GM12878 (cell line): Measurements from ENCODE around the gene CDR2L. TPM values are rescaled to one million over a fixed set of nuclear protein-coding genes. Genes with fewer than 3 reads are reported as not detected.

Source experiments
- CBFB ChIP-seq: IDR thresholded peaks from 2 replicates; pipeline ENCODE4 v1.6.1; 2016; ENCODE audit warnings: antibody characterized with exemption, low read depth
- HDGF ChIP-seq: fragments of 450-650 bp; IDR thresholded peaks from 2 replicates; pipeline ENCODE4 v1.6.1; 2016; ENCODE audit warnings: antibody characterized with exemption
- IRF4 ChIP-seq: IDR thresholded peaks from 2 replicates; pipeline ENCODE4 v1.6.1; 2011; ENCODE audit warnings: low read depth, low read length
- MYC ChIP-seq: IDR thresholded peaks from 2 replicates; pipeline ENCODE4 v1.6.1; 2011; ENCODE audit warnings: mild to moderate bottlenecking, low read length, moderate library complexity, inconsistent platforms; ENCODE audit not compliant: insufficient read depth, insufficient replicate concordance, insufficient read length, severe bottlenecking
- NFIC ChIP-seq: IDR thresholded peaks from 2 replicates; pipeline ENCODE4 v1.6.1; 2012; ENCODE audit warnings: low read depth, mild to moderate bottlenecking, inconsistent platforms, low read length, moderate library complexity
- NFYB ChIP-seq: IDR thresholded peaks from 2 replicates; pipeline ENCODE4 v1.6.1; 2011; ENCODE audit warnings: low read depth, mild to moderate bottlenecking, low read length, improper control_type of control experiment, moderate library complexity; ENCODE audit not compliant: insufficient read depth
- NRF1 ChIP-seq: conservative IDR thresholded peaks from 2 replicates; pipeline ENCODE4 v1.6.1; 2011; ENCODE audit warnings: mild to moderate bottlenecking, low read depth, low read length, improper control_type of control experiment
- POLR2A ChIP-seq: IDR thresholded peaks from 2 replicates; pipeline ENCODE4 v1.6.1; 2011; ENCODE audit warnings: low read depth, mild to moderate bottlenecking, low read length
- POLR2AphosphoS5 ChIP-seq: IDR thresholded peaks from 2 replicates; pipeline ENCODE4 v1.6.1; 2011; ENCODE audit warnings: mild to moderate bottlenecking, low read length, inconsistent platforms
- RBBP5 ChIP-seq: fragments of 200-600 bp; sonication (generic); conservative IDR thresholded peaks from 2 replicates; pipeline ENCODE4 v1.6.1; 2016
- STAT1 ChIP-seq: fragments of 450-650 bp; conservative IDR thresholded peaks from 2 replicates; pipeline ENCODE4 v1.6.1; 2014; ENCODE audit warnings: antibody characterized with exemption, mild to moderate bottlenecking
- TBL1XR1 ChIP-seq: IDR thresholded peaks from 2 replicates; pipeline ENCODE4 v1.6.1; 2012; ENCODE audit warnings: low read depth, low read length, improper control_type of control experiment
- TCF7 ChIP-seq: IDR thresholded peaks from 2 replicates; pipeline ENCODE4 v1.6.1; 2014; ENCODE audit warnings: antibody characterized with exemption, borderline replicate concordance
- YBX1 ChIP-seq: fragments of 450-650 bp; IDR thresholded peaks from 2 replicates; pipeline ENCODE4 v1.6.1; 2016; ENCODE audit warnings: antibody characterized with exemption
- ZNF217 ChIP-seq: fragments of 450-650 bp; IDR thresholded peaks from 2 replicates; pipeline ENCODE4 v1.6.1; 2017; ENCODE audit warnings: antibody characterized with exemption, mild to moderate bottlenecking
- ZNF274 ChIP-seq: IDR thresholded peaks from one replicate; pipeline ENCODE4 v1.8.0; 2011; ENCODE audit not compliant: insufficient read length, insufficient read depth
- ZNF384 ChIP-seq: IDR thresholded peaks from 2 replicates; pipeline ENCODE4 v1.6.1; 2012; ENCODE audit warnings: low read depth, mild to moderate bottlenecking, low read length, improper control_type of control experiment, borderline replicate concordance
- polyA plus RNA-seq, 11 experiments: library from polyadenylated mRNA; depleted of rRNA in 4 of 11; unstranded in 6 of 11; stranded (reverse) in 5 of 11; fragments of >200 nt; fragmentation: Nextera tagmentation in 4 of 11; fragmentation: Illumina TruSeq in 1 of 11; extraction: Ambion mirVana in 4 of 11; extraction: Trizol in 1 of 11; gene quantifications; 1 replicate in 1 of 11; 2 replicates in 10 of 11; pipeline versions ENCODE4 v1.2.1 to v1.2.3, GENCODE V29; 2011 to 2016; ENCODE audit warnings: inconsistent platforms in 2 of 11, missing spikeins in 2 of 11, low read depth in 1 of 11
- total RNA-seq, 4 experiments: library from RNA; depleted of rRNA in 3 of 4; stranded (reverse); fragments of >200 nt in 3 of 4; fragmentation: Illumina TruSeq in 1 of 4; extraction: Trizol in 1 of 4; gene quantifications; 2 replicates each; pipeline versions ENCODE4 v1.2.1 to v1.2.3, GENCODE V29; 2013 to 2021
- TF ChIP-seq, protein P1 (sequence below): fragments of 450-650 bp; IDR thresholded peaks from 2 replicates; pipeline ENCODE4 v1.6.1; 2018; ENCODE audit warnings: borderline replicate concordance, mild to moderate bottlenecking; ENCODE audit not compliant: partially characterized antibody
- TF ChIP-seq, protein P2 (sequence below): fragments of 450-650 bp; IDR thresholded peaks from 2 replicates; pipeline ENCODE4 v1.6.1; 2018; ENCODE audit warnings: mild to moderate bottlenecking, low read depth, moderate library complexity; ENCODE audit not compliant: partially characterized antibody
- TF ChIP-seq, protein P3 (sequence below): fragments of 450-650 bp; IDR thresholded peaks from 2 replicates; pipeline ENCODE4 v1.6.1; 2017; ENCODE audit warnings: mild to moderate bottlenecking, moderate library complexity

CDR2L gene
- total and polyA plus RNA-seq, 10 of the 15 experiments (the other 5 are each of a cell fraction or from before 2014, with no cell fraction given), result 0.03 to 0.18 (median 0.04) TPM; not detected in 6

DNA sequence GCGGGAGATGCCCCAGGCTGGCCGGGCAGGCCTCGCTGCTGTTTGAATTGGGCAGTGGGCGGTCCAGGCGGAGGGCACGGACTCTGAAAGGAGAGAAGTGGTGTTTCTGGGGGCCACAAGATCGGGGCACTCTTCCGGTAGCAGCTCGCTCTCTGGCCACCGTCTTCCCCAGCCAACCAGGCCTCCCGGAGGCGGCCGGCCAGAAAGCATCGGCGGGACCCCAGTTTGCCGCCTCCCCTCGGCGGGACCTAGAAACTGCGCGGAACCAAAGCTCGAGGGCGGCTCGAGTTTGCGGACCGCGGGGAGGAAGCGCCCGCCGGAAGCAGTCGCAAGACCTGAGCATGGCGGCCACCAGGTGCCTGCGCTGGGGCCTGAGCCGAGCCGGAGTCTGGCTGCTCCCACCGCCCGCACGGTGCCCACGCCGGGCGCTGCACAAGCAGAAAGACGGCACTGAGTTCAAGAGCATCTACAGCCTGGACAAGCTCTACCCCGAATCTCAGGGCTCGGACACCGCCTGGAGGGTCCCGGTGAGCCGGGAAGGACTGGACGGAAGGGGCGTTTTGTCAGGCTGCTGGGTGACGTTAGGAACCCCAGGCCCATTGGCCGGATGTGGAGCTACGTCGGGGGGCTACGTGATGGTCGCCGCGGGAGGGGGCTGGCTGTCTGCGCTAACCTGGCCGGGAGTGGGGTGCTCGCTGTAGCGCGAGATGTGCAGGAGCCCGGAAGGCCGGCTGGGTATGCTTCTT lies 25.1 kb downstream of the CDR2L start, which contains the start of gene MRPL58 (continued):
- TF ChIP-seq RBBP5, result no peak
- TF ChIP-seq, protein P1, sequence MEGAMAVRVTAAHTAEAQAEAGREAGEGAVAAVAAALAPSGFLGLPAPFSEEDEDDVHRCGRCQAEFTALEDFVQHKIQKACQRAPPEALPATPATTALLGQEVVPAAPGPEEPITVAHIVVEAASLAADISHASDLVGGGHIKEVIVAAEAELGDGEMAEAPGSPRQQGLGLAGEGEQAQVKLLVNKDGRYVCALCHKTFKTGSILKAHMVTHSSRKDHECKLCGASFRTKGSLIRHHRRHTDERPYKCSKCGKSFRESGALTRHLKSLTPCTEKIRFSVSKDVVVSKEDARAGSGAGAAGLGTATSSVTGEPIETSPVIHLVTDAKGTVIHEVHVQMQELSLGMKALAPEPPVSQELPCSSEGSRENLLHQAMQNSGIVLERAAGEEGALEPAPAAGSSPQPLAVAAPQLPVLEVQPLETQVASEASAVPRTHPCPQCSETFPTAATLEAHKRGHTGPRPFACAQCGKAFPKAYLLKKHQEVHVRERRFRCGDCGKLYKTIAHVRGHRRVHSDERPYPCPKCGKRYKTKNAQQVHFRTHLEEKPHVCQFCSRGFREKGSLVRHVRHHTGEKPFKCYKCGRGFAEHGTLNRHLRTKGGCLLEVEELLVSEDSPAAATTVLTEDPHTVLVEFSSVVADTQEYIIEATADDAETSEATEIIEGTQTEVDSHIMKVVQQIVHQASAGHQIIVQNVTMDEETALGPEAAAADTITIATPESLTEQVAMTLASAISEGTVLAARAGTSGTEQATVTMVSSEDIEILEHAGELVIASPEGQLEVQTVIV, result no peak
- TF ChIP-seq ZNF384, result 0 out of 2 replicates have a peak, but pooled peaks have one; percentile 26
- TF ChIP-seq POLR2AphosphoS5, result peak; percentile 92
- TF ChIP-seq NFIC, result peak; percentile 42; the same call in 1 of the 2 replicates
- 0 out of 2 replicates have a peak, but pooled peaks have one; percentile 31 for TF ChIP-seq IRF4
- TF ChIP-seq HDGF, result 0 out of 2 replicates have a peak, but pooled peaks have one; percentile 19
- TF ChIP-seq POLR2A, result peak; percentile 99
- no peak for TF ChIP-seq NFYB
- TF ChIP-seq, protein P2, sequence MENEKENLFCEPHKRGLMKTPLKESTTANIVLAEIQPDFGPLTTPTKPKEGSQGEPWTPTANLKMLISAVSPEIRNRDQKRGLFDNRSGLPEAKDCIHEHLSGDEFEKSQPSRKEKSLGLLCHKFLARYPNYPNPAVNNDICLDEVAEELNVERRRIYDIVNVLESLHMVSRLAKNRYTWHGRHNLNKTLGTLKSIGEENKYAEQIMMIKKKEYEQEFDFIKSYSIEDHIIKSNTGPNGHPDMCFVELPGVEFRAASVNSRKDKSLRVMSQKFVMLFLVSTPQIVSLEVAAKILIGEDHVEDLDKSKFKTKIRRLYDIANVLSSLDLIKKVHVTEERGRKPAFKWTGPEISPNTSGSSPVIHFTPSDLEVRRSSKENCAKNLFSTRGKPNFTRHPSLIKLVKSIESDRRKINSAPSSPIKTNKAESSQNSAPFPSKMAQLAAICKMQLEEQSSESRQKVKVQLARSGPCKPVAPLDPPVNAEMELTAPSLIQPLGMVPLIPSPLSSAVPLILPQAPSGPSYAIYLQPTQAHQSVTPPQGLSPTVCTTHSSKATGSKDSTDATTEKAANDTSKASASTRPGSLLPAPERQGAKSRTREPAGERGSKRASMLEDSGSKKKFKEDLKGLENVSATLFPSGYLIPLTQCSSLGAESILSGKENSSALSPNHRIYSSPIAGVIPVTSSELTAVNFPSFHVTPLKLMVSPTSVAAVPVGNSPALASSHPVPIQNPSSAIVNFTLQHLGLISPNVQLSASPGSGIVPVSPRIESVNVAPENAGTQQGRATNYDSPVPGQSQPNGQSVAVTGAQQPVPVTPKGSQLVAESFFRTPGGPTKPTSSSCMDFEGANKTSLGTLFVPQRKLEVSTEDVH, result peak; percentile 73
- TF ChIP-seq, protein P3, sequence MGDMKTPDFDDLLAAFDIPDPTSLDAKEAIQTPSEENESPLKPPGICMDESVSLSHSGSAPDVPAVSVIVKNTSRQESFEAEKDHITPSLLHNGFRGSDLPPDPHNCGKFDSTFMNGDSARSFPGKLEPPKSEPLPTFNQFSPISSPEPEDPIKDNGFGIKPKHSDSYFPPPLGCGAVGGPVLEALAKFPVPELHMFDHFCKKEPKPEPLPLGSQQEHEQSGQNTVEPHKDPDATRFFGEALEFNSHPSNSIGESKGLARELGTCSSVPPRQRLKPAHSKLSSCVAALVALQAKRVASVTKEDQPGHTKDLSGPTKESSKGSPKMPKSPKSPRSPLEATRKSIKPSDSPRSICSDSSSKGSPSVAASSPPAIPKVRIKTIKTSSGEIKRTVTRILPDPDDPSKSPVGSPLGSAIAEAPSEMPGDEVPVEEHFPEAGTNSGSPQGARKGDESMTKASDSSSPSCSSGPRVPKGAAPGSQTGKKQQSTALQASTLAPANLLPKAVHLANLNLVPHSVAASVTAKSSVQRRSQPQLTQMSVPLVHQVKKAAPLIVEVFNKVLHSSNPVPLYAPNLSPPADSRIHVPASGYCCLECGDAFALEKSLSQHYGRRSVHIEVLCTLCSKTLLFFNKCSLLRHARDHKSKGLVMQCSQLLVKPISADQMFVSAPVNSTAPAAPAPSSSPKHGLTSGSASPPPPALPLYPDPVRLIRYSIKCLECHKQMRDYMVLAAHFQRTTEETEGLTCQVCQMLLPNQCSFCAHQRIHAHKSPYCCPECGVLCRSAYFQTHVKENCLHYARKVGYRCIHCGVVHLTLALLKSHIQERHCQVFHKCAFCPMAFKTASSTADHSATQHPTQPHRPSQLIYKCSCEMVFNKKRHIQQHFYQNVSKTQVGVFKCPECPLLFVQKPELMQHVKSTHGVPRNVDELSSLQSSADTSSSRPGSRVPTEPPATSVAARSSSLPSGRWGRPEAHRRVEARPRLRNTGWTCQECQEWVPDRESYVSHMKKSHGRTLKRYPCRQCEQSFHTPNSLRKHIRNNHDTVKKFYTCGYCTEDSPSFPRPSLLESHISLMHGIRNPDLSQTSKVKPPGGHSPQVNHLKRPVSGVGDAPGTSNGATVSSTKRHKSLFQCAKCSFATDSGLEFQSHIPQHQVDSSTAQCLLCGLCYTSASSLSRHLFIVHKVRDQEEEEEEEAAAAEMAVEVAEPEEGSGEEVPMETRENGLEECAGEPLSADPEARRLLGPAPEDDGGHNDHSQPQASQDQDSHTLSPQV, result no peak
- no peak; the same call in 1 of the 2 replicates for TF ChIP-seq CBFB
- no peak for TF ChIP-seq ZNF217
- TF ChIP-seq YBX1, result no peak
- TF ChIP-seq ZNF274, result no peak
- TF ChIP-seq NRF1, result 0 out of 2 replicates have a peak, but pooled peaks have one; percentile 12
- 0 out of 2 replicates have a peak, but pooled peaks have one; percentile 61 for TF ChIP-seq STAT1
- TF ChIP-seq TCF7, result peak; percentile 19; the same call in 1 of the 2 replicates
- TF ChIP-seq TBL1XR1, result peak; percentile 84
- TF ChIP-seq MYC, result no peak
